ENCODE data around the gene TESK2. TPM values are rescaled to one million over a fixed set of nuclear protein-coding genes. Genes with fewer than 3 reads are reported as not detected.

TESK2 gene
- total and polyA plus RNA-seq, 2 of the 13 experiments (the other 11 are each of a cell fraction or from before 2014, with no cell fraction given): 5.5 to 9.6 TPM

DNA sequence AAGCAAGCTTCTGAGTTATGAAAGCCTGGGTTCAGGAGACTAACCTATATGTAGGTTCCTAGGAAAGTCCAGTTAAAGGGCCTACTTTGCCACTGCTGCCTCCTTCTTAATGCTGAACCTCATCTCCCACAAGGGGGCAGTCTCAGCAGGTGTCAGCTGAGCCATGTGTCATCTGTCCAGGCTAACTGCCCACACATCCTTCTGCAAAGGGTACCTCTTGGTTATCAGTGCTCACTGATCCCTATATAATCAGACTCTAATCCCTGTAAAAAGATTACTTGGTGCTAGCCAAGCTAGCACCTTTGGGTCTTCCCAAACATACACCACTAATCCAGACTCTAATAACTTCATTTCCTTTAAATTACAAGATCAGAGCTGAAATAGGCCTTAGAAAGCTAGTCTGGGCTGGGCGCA, 21.7 kb upstream of the TESK2 start (continued):
- TF ChIP-seq, protein P1, sequence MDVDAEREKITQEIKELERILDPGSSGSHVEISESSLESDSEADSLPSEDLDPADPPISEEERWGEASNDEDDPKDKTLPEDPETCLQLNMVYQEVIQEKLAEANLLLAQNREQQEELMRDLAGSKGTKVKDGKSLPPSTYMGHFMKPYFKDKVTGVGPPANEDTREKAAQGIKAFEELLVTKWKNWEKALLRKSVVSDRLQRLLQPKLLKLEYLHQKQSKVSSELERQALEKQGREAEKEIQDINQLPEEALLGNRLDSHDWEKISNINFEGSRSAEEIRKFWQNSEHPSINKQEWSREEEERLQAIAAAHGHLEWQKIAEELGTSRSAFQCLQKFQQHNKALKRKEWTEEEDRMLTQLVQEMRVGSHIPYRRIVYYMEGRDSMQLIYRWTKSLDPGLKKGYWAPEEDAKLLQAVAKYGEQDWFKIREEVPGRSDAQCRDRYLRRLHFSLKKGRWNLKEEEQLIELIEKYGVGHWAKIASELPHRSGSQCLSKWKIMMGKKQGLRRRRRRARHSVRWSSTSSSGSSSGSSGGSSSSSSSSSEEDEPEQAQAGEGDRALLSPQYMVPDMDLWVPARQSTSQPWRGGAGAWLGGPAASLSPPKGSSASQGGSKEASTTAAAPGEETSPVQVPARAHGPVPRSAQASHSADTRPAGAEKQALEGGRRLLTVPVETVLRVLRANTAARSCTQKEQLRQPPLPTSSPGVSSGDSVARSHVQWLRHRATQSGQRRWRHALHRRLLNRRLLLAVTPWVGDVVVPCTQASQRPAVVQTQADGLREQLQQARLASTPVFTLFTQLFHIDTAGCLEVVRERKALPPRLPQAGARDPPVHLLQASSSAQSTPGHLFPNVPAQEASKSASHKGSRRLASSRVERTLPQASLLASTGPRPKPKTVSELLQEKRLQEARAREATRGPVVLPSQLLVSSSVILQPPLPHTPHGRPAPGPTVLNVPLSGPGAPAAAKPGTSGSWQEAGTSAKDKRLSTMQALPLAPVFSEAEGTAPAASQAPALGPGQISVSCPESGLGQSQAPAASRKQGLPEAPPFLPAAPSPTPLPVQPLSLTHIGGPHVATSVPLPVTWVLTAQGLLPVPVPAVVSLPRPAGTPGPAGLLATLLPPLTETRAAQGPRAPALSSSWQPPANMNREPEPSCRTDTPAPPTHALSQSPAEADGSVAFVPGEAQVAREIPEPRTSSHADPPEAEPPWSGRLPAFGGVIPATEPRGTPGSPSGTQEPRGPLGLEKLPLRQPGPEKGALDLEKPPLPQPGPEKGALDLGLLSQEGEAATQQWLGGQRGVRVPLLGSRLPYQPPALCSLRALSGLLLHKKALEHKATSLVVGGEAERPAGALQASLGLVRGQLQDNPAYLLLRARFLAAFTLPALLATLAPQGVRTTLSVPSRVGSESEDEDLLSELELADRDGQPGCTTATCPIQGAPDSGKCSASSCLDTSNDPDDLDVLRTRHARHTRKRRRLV (CRISPR knock-in tag; IDR thresholded peaks at IDR 0.05): no peak
- peak in 1 of 2 experiments; percentile 64; a peak in 2 of 4 replicates for TF ChIP-seq POLR2A (IDR thresholded peaks at IDR 0.05; ENCODE audit: insufficient read depth in 1 of 2, low read depth in 2 of 2, low read length in 2 of 2)
- TF ChIP-seq ZNF296 (CRISPR knock-in tag; conservative IDR thresholded peaks at IDR 0.05): no peak
- TF ChIP-seq GTF2F1 (IDR thresholded peaks at IDR 0.05; ENCODE audit: low read length): no peak
- peak; percentile 71; the same call in 1 of the 2 replicates for TF ChIP-seq SIN3A (IDR thresholded peaks at IDR 0.05; ENCODE audit: borderline replicate concordance, low read depth, low read length)
- TF ChIP-seq IKZF5 (CRISPR knock-in tag; IDR thresholded peaks at IDR 0.05): 0 out of 2 replicates have a peak, but pooled peaks have one; percentile 31
- TF ChIP-seq SMYD3 (CRISPR knock-in tag; IDR thresholded peaks at IDR 0.05): peak; percentile 39; the same call in 1 of the 2 replicates
- 0 out of 2 replicates have a peak, but pooled peaks have one; percentile 27 for TF ChIP-seq MIXL1 (CRISPR knock-in tag; IDR thresholded peaks at IDR 0.05)
- TF ChIP-seq ZNF331 (CRISPR knock-in tag; IDR thresholded peaks at IDR 0.05): 0 out of 2 replicates have a peak, but pooled peaks have one; percentile 20
- TF ChIP-seq, protein P2, sequence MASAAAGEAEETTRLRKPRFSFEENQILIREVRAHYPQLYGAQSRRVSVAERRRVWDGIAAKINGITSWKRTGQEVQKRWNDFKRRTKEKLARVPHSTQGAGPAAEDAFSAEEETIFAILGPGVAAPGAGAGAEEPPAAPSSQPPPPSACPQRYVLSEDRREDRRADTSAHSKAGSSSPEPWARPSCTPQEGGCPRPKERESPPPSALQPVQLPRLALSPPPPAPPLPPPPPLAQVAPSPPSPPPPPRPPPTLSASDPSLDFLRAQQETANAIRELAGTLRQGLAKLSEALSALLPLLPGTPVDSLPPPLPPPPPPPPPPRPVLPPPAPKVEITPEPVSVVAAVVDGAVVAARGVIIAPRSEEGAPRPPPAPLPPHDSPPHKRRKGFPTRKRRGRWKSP (CRISPR knock-in tag; IDR thresholded peaks at IDR 0.05): no peak
- peak; percentile 65; the same call in 1 of the 2 replicates for TF ChIP-seq BORCS8-MEF2B (CRISPR knock-in tag; IDR thresholded peaks at IDR 0.05)
- TF ChIP-seq, protein P3, sequence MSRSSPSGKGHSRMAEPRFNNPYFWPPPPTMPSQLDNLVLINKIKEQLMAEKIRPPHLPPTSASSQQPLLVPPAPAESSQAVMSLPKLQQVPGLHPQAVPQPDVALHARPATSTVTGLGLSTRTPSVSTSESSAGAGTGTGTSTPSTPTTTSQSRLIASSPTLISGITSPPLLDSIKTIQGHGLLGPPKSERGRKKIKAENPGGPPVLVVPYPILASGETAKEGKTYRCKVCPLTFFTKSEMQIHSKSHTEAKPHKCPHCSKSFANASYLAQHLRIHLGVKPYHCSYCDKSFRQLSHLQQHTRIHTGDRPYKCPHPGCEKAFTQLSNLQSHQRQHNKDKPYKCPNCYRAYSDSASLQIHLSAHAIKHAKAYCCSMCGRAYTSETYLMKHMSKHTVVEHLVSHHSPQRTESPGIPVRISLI (CRISPR knock-in tag; IDR thresholded peaks at IDR 0.05; ENCODE audit: borderline replicate concordance): peak; percentile 54; the same call in 1 of the 2 replicates
- no peak for TF ChIP-seq ZNF773 (CRISPR knock-in tag; IDR thresholded peaks at IDR 0.05; ENCODE audit: borderline replicate concordance)
- TF ChIP-seq PHF5A (CRISPR knock-in tag; IDR thresholded peaks at IDR 0.05; ENCODE audit: low read depth, unreplicated experiment): no peak
- peak; percentile 55; the same call in 1 of the 2 replicates for TF ChIP-seq ZFX (CRISPR knock-in tag; IDR thresholded peaks at IDR 0.05; ENCODE audit: low read depth)
- TF ChIP-seq ZNF430 (CRISPR knock-in tag; IDR thresholded peaks at IDR 0.05): no peak
- TF ChIP-seq IRF2 (CRISPR knock-in tag; IDR thresholded peaks at IDR 0.05): peak; percentile 43; the same call in 1 of the 2 replicates
- TF ChIP-seq RAD21 (CRISPR knock-in tag; IDR thresholded peaks at IDR 0.05): peak; percentile 77
- peak; percentile 87 for TF ChIP-seq STAG1 (CRISPR knock-in tag; IDR thresholded peaks at IDR 0.05)
- TF ChIP-seq XRCC5 (optimal IDR thresholded peaks at IDR 0.05; ENCODE audit: low read length): peak; percentile 54
- TF ChIP-seq PLRG1 (conservative IDR thresholded peaks at IDR 0.05): no peak
- 0 out of 2 replicates have a peak, but pooled peaks have one; percentile 11 for TF ChIP-seq FOXA3 (CRISPR knock-in tag; IDR thresholded peaks at IDR 0.05)
- 0 out of 2 replicates have a peak, but pooled peaks have one; percentile 26 for TF ChIP-seq TFE3 (CRISPR knock-in tag; IDR thresholded peaks at IDR 0.05)
